ENCODE measurements around the gene USP44. TPM values are rescaled to one million over a fixed set of nuclear protein-coding genes. Genes with fewer than 3 reads are reported as not detected.

USP44 gene
- total and polyA plus RNA-seq, 2 of the 8 experiments (the other 6 are each of a cell fraction or from before 2014, with no cell fraction given): 129 to 197 TPM

- H3K4me2 ChIP-seq (ENCODE audit: insufficient read depth in 1 of 2, low read depth in 2 of 2, low read length in 2 of 2): no peak overlapping the region
- no peak overlapping the region for H3K23ac ChIP-seq (ENCODE audit: insufficient read length)
- H3K36me3 ChIP-seq (ENCODE audit: control insufficient read depth in 2 of 4, insufficient read depth in 4 of 4, low read length in 3 of 4): peaks cover 6 to 75% (median 33%) of the 10 kb centered on the region in 4 experiments
- H2BK5ac ChIP-seq (ENCODE audit: low read depth, low read length): no peak overlapping the region
- H3K79me2 ChIP-seq (ENCODE audit: control insufficient read depth in 1 of 2, insufficient read depth in 2 of 2, low read length in 2 of 2): peaks cover 0 to 31% of the 10 kb centered on the region in 2 experiments; a peak in 2 of 4 replicates
- no peaks in the 10 kb centered on the region; the same call in 1 of the 2 replicates for H3K23me2 ChIP-seq (ENCODE audit: low read depth, low read length)
- H3K56ac ChIP-seq (replicated peaks; ENCODE audit: insufficient read length, low read depth, low read length): no peak overlapping the region
- no peak overlapping the region for H2BK120ac ChIP-seq (replicated peaks; ENCODE audit: low read depth, low read length)
- no peak overlapping the region for H4K8ac ChIP-seq (ENCODE audit: extremely low read depth, insufficient read depth, low read length)
- no peak overlapping the region for H2AK5ac ChIP-seq (ENCODE audit: low read depth, low read length)
- POLR2A ChIA-PET (ENCODE audit: partially characterized antibody): no interaction called here
- no peak overlapping the region for H3K4me3 ChIP-seq (ENCODE audit: extremely low read depth in 1 of 4, insufficient read depth in 2 of 4, low read depth in 3 of 4, low read length in 4 of 4)
- no peak overlapping the region for H3K9ac ChIP-seq (replicated peaks in 1 of 4; ENCODE audit: extremely low read depth in 1 of 4, low read depth in 3 of 4, low read length in 3 of 4)
- 100% methylated on average over 1 of the region's 1 CpG; no CpG with 5 or more reads in 1 of the 2 experiments for WGBS, 2 experiments (ENCODE audit: extremely low coverage in 1 of 2, insufficient coverage in 1 of 2, insufficient read length in 1 of 2, insufficient replicate concordance in 2 of 2, low coverage in 1 of 2, low lambda C conversion rate in 2 of 2, missing lambda C conversion rate in 1 of 2)
- H3K14ac ChIP-seq (ENCODE audit: insufficient read length): no peak overlapping the region
- H3K18ac ChIP-seq (ENCODE audit: extremely low read depth, low read length): no peak overlapping the region
- H4K20me1 ChIP-seq (replicated peaks in 1 of 2; ENCODE audit: control insufficient read depth in 1 of 2, insufficient read depth in 2 of 2, low read length in 2 of 2): peaks cover 3 to 4% of the 10 kb centered on the region in 2 experiments
- no peak overlapping the region for H4K91ac ChIP-seq (replicated peaks; ENCODE audit: insufficient read length, low read length)
- no peaks in the 10 kb centered on the region for H3K9me3 ChIP-seq (ENCODE audit: insufficient read depth in 2 of 2, low read depth in 1 of 2, low read length in 1 of 2)
- CTCF ChIA-PET (ENCODE audit: partially characterized antibody): no interaction called here
- no peaks in the 10 kb centered on the region for H3K27me3 ChIP-seq (replicated peaks in 1 of 4; ENCODE audit: control insufficient read depth in 3 of 4, extremely low read depth in 1 of 4, insufficient read depth in 3 of 4, low read length in 3 of 4)
- H4K5ac ChIP-seq (ENCODE audit: insufficient read length, low read depth, low read length): no peak overlapping the region
- no peaks in the 10 kb centered on the region for H3K4me1 ChIP-seq (replicated peaks in 1 of 4; ENCODE audit: control insufficient read depth in 3 of 4, insufficient read depth in 4 of 4, low read length in 3 of 4)
- no peak overlapping the region for H2BK20ac ChIP-seq (ENCODE audit: low read length)
- peaks cover 2% of the 10 kb centered on the region for H3K79me1 ChIP-seq (ENCODE audit: low read depth, low read length)
- H2BK15ac ChIP-seq (ENCODE audit: low read length): no peak overlapping the region
- TF ChIP-seq SIX5 (IDR thresholded peaks at IDR 0.05; ENCODE audit: low read depth, low read length) (no peak), JUND (IDR thresholded peaks at IDR 0.05; ENCODE audit: low read length) (no peak), POU5F1 (IDR thresholded peaks at IDR 0.05; ENCODE audit: low read depth, low read length) (no peak), TAF1 (IDR thresholded peaks at IDR 0.05; ENCODE audit: low read depth, low read length) (no peak), SP1 (IDR thresholded peaks at IDR 0.05; ENCODE audit: low read depth, low read length) (no peak), PHF8 (conservative IDR thresholded peaks at IDR 0.05; ENCODE audit: low read depth, low read length) (no peak), POLR2A (IDR thresholded peaks at IDR 0.05; ENCODE audit: control extremely low read depth in 1 of 2, low read depth in 2 of 2, low read length in 2 of 2) (no peak), EP300 (IDR thresholded peaks at IDR 0.05; ENCODE audit: borderline replicate concordance in 1 of 2, low read depth in 2 of 2, low read length in 2 of 2) (no peak), KDM1A (IDR thresholded peaks at IDR 0.05; ENCODE audit: borderline replicate concordance, low read length) (no peak), CBX8 (IDR thresholded peaks at IDR 0.05; ENCODE audit: borderline replicate concordance, low read depth, low read length) (no peak), NRF1 (IDR thresholded peaks at IDR 0.05; ENCODE audit: low read depth, low read length) (no peak), RXRA (IDR thresholded peaks at IDR 0.05; ENCODE audit: insufficient read depth, low read depth, low read length) (no peak), ATF3 (IDR thresholded peaks at IDR 0.05; ENCODE audit: insufficient read depth, low read depth, low read length) (no peak), EZH2 (IDR thresholded peaks at IDR 0.05; ENCODE audit: low read depth, low read length, severe bottlenecking) (no peak)
- no peak overlapping the region for H3K27ac ChIP-seq (ENCODE audit: low read depth, low read length)
- H3K4ac ChIP-seq (replicated peaks; ENCODE audit: insufficient read length, low read depth, low read length): no peak overlapping the region
- FAIRE-seq (no peak), DNase-seq (ENCODE audit: low read depth in 1 of 2, low spot score in 2 of 2) (no peak)
- no peak overlapping the region for H2BK12ac ChIP-seq (ENCODE audit: low read depth, low read length)
- no peak overlapping the region for H2AFZ ChIP-seq (ENCODE audit: low read length)
These were observed 55.8 kb downstream of the USP44 start for GRCh38 chr12:95495433-95495832.
